Limb (tissue), 2 donors: ENCODE results near the gene DNAH8.
A peak's percentile ranks its signal among the peaks of the same experiment; 100 is the strongest.
"Not testable (repeated sequence)": the region's sequence is repeated elsewhere in the genome, so short reads cannot be mapped to it uniquely, and the experiment has no call there.

ENCODE experiments used
- DNase-seq, 2 donors: peaks; one replicate each; pipeline ENCODE4 v3.0.0-alpha.2; 2016; ENCODE audit errors: extremely low spot score in 2 of 2

Gene DNAH8

GRCh38 chr6:38697846-38698245 lies 17.3 kb upstream of the DNAH8 start:
- DNase-seq: no peak

GRCh38 chr6:38699702-38700101 lies 15.4 kb upstream of the DNAH8 start:
- not testable (repeated sequence) for DNase-seq

GRCh38 chr6:38701551-38701950 lies 13.6 kb upstream of the DNAH8 start:
- no peak for DNase-seq

- peak; percentile 96 to 99 for DNase-seq
These were observed 12.3 kb upstream of the DNAH8 start, which contains the start of gene GLO1 for GRCh38 chr6:38702558-38703397. Gene GLO1, minus strand, starts transcription at chr6:38703145. Its CDS starts 91 bp downstream, at chr6:38703054.

- DNase-seq: no peak
These were observed 11.0 kb upstream of the DNAH8 start for GRCh38 chr6:38703949-38704590.

- no peak for DNase-seq
These were observed 9.2 kb upstream of the DNAH8 start for GRCh38 chr6:38705924-38706323.

GRCh38 chr6:38708496-38708895 lies 6.6 kb upstream of the DNAH8 start:
- no peak for DNase-seq

GRCh38 chr6:38713812-38714211 lies 1.3 kb upstream of the DNAH8 start:
- DNase-seq: no peak

- no peak for DNase-seq
These were observed 684 bp upstream of the DNAH8 start for GRCh38 chr6:38714239-38715015.

- no peak for DNase-seq
These were observed 1.7 kb downstream of the DNAH8 start for GRCh38 chr6:38716825-38717224.

- no peak for DNase-seq
These were observed 4.2 kb downstream of the DNAH8 start for GRCh38 chr6:38719358-38719757.

GRCh38 chr6:38720295-38720694 lies 5.2 kb downstream of the DNAH8 start:
- no peak for DNase-seq

- DNase-seq: no peak
These were observed 6.9 kb downstream of the DNAH8 start for GRCh38 chr6:38722038-38722437.

GRCh38 chr6:38722727-38723334 lies 7.7 kb downstream of the DNAH8 start:
- no peak for DNase-seq

- DNase-seq: no peak
These were observed 8.7 kb downstream of the DNAH8 start for GRCh38 chr6:38723783-38724182.

- no peak for DNase-seq
These were observed 9.2 kb downstream of the DNAH8 start for GRCh38 chr6:38724343-38724742.

- no peak for DNase-seq
These were observed 10.5 kb downstream of the DNAH8 start for GRCh38 chr6:38725414-38726183.

GRCh38 chr6:38728203-38728602 lies 13.1 kb downstream of the DNAH8 start:
- DNase-seq: no peak

GRCh38 chr6:38730140-38730862 lies 15.2 kb downstream of the DNAH8 start:
- DNase-seq: peak in 1 of 2 donors; percentile 45

- no peak for DNase-seq
These were observed 21.8 kb downstream of the DNAH8 start for GRCh38 chr6:38736951-38737350.
